Measurements from ENCODE around the gene GRM4. TPM values are rescaled to one million over a fixed set of nuclear protein-coding genes. Genes with fewer than 3 reads are reported as not detected.

The GRM4 gene
- total and polyA plus RNA-seq, 9 of the 15 experiments (the other 6 are each of a cell fraction or from before 2014, with no cell fraction given), result 0.18 TPM; not detected in 8

DNA sequence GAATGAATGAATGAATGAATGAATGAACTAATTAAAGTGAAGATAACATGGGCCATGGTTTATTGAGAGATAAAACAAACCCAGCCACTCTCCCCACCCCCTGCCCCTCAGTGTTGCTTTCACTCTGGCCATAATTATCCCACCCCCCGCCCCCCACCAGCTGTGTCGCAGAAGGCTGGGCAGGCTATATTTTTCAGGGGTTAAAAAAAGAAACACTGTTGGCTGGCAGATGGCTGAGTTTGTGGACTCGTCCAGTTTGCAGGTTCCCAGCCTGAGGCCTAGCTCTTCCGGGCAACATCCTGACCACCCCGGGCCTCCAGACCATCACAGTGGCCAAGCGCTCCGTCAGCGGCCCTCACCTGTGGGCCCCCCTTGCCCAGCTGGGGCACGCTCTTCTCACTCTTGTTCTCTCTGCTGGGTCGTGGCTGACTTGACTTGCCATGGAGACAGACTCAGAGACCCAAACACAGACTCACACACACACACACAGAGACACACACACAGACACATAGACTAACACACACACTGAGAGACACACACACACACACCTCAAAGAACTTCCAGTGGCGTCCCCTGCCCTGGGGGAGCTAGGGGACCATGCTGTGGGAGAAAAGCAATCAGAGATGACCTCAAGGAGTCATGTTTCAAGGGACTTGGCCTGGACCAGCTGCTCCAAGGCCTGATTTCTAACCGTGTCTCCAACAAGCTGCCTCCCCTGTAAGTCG, 2.2 kb upstream of the GRM4 start:
- Histone ChIP-seq H3K4me1 (replicated peaks in 1 of 2; ENCODE audit: control insufficient read depth in 2 of 2, insufficient read depth in 2 of 2, low read length in 2 of 2) (peaks cover 0 to 29% of the 10 kb centered on the region in 2 experiments; a peak in 2 of 5 replicates), H4K20me1 (replicated peaks; ENCODE audit: control insufficient read depth, insufficient read depth, low read length) (no peaks in the 10 kb centered on the region; the same call in none of the 2 replicates), H3K27ac (ENCODE audit: extremely low read depth, low read depth, low read length) (no peak overlapping the region), H3K9me3 (replicated peaks; ENCODE audit: control insufficient read depth, insufficient read depth, low read depth, low read length) (no peaks in the 10 kb centered on the region), H2AFZ (ENCODE audit: low read depth, low read length) (no peak overlapping the region), H3K9ac (ENCODE audit: insufficient read depth in 1 of 2, low read depth in 2 of 2, low read length in 2 of 2) (no peak overlapping the region), H3K9me1 (ENCODE audit: control insufficient read depth, insufficient read depth, low read length) (no peaks in the 10 kb centered on the region), H3K4me3 (no peak overlapping the region), H3K79me2 (ENCODE audit: control insufficient read depth, insufficient read depth, low read length) (no peaks in the 10 kb centered on the region), H3K27me3 (ENCODE audit: control insufficient read depth in 2 of 2, insufficient read depth in 2 of 2, low read length in 2 of 2) (peaks cover 5 to 71% of the 10 kb centered on the region in 2 experiments; a peak in 4 of 5 replicates), H3K4me2 (ENCODE audit: insufficient read depth, low read length) (no peak overlapping the region), H3K36me3 (ENCODE audit: control insufficient read depth, insufficient read depth, low read length) (no peaks in the 10 kb centered on the region)
- ChIA-PET POLR2A (interaction anchor here (0.6 kb wide), 1 partner anchor 277 kb away, joined by 3 read pairs; no protein-coding TSS in a partner anchor), CTCF (ENCODE audit: low intra/inter-chr PET ratio) (no interaction called here)
- FAIRE-seq (no peak), DNase-seq (ENCODE audit: extremely low read depth in 1 of 4, low spot score in 3 of 4) (no peak), ATAC-seq (no peak)
- intact Hi-C loops (cut with micrococcal nuclease) (loop anchor here (10.0 kb wide), 1 partner anchor 293 kb away; no protein-coding TSS in a partner anchor), in situ Hi-C loops (cut with MboI) (no loop called here)
- WGBS (ENCODE audit: insufficient coverage, low coverage, missing lambda C conversion rate), result 23% methylated on average over 13 of the region's 13 CpGs
- BruUV-seq (replicated peaks), result no TSS peak
- TF ChIP-seq ZNF639 (CRISPR knock-in tag; conservative IDR thresholded peaks at IDR 0.05 in 1 of 2, IDR thresholded peaks at IDR 0.05 in 1 of 2) (no peak), ZNF324 (CRISPR knock-in tag; IDR thresholded peaks at IDR 0.05) (no peak), TCF7L2 (IDR thresholded peaks at IDR 0.05; ENCODE audit: low read depth, low read length) (no peak), GABPB2 (CRISPR knock-in tag; conservative IDR thresholded peaks at IDR 0.05) (no peak), PHB2 (IDR thresholded peaks at IDR 0.05; ENCODE audit: low read depth) (no peak), ZNF77 (CRISPR knock-in tag; IDR thresholded peaks at IDR 0.05) (no peak), FOXJ2 (tag; IDR thresholded peaks at IDR 0.05) (no peak), ADNP (tag; IDR thresholded peaks at IDR 0.05) (no peak), MCM5 (IDR thresholded peaks at IDR 0.05; ENCODE audit: low read depth) (no peak), POLR2B (IDR thresholded peaks at IDR 0.05; ENCODE audit: low read depth, partially characterized antibody) (no peak), KAT2B (IDR thresholded peaks at IDR 0.05; ENCODE audit: low read depth, low read length) (no peak), ETS2 (tag; IDR thresholded peaks at IDR 0.05; ENCODE audit: borderline replicate concordance, poor library complexity, severe bottlenecking) (no peak), SMARCB1 (IDR thresholded peaks at IDR 0.05; ENCODE audit: insufficient read length, low read depth) (no peak)
- TF ChIP-seq, protein P1, sequence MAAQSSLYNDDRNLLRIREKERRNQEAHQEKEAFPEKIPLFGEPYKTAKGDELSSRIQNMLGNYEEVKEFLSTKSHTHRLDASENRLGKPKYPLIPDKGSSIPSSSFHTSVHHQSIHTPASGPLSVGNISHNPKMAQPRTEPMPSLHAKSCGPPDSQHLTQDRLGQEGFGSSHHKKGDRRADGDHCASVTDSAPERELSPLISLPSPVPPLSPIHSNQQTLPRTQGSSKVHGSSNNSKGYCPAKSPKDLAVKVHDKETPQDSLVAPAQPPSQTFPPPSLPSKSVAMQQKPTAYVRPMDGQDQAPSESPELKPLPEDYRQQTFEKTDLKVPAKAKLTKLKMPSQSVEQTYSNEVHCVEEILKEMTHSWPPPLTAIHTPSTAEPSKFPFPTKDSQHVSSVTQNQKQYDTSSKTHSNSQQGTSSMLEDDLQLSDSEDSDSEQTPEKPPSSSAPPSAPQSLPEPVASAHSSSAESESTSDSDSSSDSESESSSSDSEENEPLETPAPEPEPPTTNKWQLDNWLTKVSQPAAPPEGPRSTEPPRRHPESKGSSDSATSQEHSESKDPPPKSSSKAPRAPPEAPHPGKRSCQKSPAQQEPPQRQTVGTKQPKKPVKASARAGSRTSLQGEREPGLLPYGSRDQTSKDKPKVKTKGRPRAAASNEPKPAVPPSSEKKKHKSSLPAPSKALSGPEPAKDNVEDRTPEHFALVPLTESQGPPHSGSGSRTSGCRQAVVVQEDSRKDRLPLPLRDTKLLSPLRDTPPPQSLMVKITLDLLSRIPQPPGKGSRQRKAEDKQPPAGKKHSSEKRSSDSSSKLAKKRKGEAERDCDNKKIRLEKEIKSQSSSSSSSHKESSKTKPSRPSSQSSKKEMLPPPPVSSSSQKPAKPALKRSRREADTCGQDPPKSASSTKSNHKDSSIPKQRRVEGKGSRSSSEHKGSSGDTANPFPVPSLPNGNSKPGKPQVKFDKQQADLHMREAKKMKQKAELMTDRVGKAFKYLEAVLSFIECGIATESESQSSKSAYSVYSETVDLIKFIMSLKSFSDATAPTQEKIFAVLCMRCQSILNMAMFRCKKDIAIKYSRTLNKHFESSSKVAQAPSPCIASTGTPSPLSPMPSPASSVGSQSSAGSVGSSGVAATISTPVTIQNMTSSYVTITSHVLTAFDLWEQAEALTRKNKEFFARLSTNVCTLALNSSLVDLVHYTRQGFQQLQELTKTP (IDR thresholded peaks at IDR 0.05; ENCODE audit: low read depth in 1 of 2, partially characterized antibody in 2 of 2), result no peak
